ENCODE measurements around the gene DUSP5. TPM values are rescaled to one million over a fixed set of nuclear protein-coding genes. Genes with fewer than 3 reads are reported as not detected.
A peak's percentile ranks its signal among the peaks of the same experiment; 100 is the strongest.

Gene DUSP5
- total and polyA plus RNA-seq, 2 of the 8 experiments (the other 6 are each of a cell fraction or from before 2014, with no cell fraction given), result 13.6 to 30.3 TPM

DNA sequence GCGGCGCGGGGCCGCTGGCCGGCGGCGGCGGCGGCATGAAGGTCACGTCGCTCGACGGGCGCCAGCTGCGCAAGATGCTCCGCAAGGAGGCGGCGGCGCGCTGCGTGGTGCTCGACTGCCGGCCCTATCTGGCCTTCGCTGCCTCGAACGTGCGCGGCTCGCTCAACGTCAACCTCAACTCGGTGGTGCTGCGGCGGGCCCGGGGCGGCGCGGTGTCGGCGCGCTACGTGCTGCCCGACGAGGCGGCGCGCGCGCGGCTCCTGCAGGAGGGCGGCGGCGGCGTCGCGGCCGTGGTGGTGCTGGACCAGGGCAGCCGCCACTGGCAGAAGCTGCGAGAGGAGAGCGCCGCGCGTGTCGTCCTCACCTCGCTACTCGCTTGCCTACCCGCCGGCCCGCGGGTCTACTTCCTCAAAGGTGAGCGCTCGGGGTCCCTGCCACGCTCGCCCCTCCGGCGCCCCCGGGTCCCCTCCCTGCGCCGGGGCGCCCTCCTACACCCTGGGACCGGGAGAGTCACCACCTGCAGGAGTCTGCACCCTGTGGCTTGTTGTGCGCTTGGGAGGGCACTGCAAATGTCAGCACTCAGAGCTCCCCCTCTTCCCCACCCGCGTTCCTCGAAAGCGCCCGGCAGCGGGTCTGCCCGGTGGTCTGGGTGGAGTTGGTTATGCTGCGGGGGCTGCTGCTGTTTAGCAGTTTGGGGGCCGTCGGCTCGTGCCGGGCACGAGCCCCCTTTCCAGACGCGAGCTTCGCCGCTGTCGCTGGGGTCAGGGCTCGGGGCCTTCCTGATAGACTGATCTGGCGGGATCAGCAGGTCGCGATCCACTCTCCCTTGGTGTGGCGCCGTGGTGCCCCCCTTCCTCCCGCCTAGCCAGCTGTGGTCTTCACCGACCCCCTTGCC lies 627 bp downstream of the DUSP5 start (continued):
- TF ChIP-seq TCF12 (IDR thresholded peaks at IDR 0.05; ENCODE audit: low read depth, low read length) (no peak), RNF2 (IDR thresholded peaks at IDR 0.05; ENCODE audit: borderline replicate concordance, low read depth, low read length, missing control alignments, poor library complexity, severe bottlenecking) (peak; percentile 64), KDM4A (IDR thresholded peaks at IDR 0.05; ENCODE audit: low read depth, low read length, severe bottlenecking) (peak; percentile 49), SIN3A (conservative IDR thresholded peaks at IDR 0.05 in 1 of 2, IDR thresholded peaks at IDR 0.05 in 1 of 2; ENCODE audit: low read depth in 1 of 2, low read length in 2 of 2) (0 out of 4 replicates have a peak, but pooled peaks of 1 of the 2 experiments have one; percentile 3)
